ENCODE data around the gene LRRTM4. TPM values are rescaled to one million over a fixed set of nuclear protein-coding genes. Genes with fewer than 3 reads are reported as not detected.
"Not testable (repeated sequence)": the region's sequence is repeated elsewhere in the genome, so short reads cannot be mapped to it uniquely, and the experiment has no call there.

LRRTM4 gene
- total RNA-seq, 1 donor from 2014 or later: 5.4 TPM

DNA sequence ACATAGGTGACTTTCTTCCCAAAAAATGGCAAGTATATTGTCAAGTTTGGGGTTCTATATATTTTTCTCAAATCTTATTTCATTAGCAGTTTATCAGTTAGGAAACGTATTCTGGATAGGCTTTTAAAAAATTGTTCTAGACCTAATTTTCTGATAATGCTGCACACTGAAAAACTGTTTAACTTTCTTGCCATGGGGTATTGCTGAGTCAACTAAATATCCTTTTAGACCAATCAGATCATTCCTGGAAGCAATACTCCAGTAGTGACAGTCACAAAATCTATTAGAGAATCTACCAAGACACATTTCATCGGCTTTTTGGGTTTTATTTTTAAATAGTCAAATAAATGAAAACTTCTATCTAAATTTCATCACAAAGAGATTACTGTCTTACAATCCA, 440.6 kb downstream of the LRRTM4 start:
- Mint-ChIP-seq H3K27ac (no peak overlapping the region), H3K4me1 (ENCODE audit: unreplicated experiment) (no peaks in the 10 kb centered on the region), H3K27me3 (no peaks in the 10 kb centered on the region)

GRCh38 chr2:77064324-77064723, 457.9 kb downstream of the LRRTM4 start:
- TF ChIP-seq CTCF (conservative IDR thresholded peaks at IDR 0.05): no peak
- no peaks in the 10 kb centered on the region for H3K36me3 Mint-ChIP-seq
- no peaks in the 10 kb centered on the region for H3K4me1 Mint-ChIP-seq (ENCODE audit: unreplicated experiment)
- no peaks in the 10 kb centered on the region for H3K9me3 Mint-ChIP-seq
- no peak overlapping the region for H3K27ac Mint-ChIP-seq
- no peak overlapping the region for H3K4me3 Mint-ChIP-seq
- no peak for DNase-seq (ENCODE audit: extremely low spot score, unreplicated experiment)
- no peaks in the 10 kb centered on the region for H3K27me3 Mint-ChIP-seq

More for the DNA sequence above, 440.6 kb downstream of the LRRTM4 start:
- Mint-ChIP-seq H3K4me3 (no peak overlapping the region), H3K36me3 (no peaks in the 10 kb centered on the region), H3K9me3 (no peaks in the 10 kb centered on the region)
- no peak for DNase-seq (ENCODE audit: extremely low spot score, unreplicated experiment)
- TF ChIP-seq CTCF (conservative IDR thresholded peaks at IDR 0.05): no peak

- no peak for TF ChIP-seq CTCF (conservative IDR thresholded peaks at IDR 0.05)
- no peak overlapping the region for H3K4me3 Mint-ChIP-seq
- H3K36me3 Mint-ChIP-seq: no peaks in the 10 kb centered on the region
- H3K4me1 Mint-ChIP-seq (ENCODE audit: unreplicated experiment): no peaks in the 10 kb centered on the region
- no peaks in the 10 kb centered on the region for H3K27me3 Mint-ChIP-seq
- H3K27ac Mint-ChIP-seq: no peak overlapping the region
- no peak for DNase-seq (ENCODE audit: extremely low spot score, unreplicated experiment)
- no peaks in the 10 kb centered on the region for H3K9me3 Mint-ChIP-seq
These were observed 467.2 kb downstream of the LRRTM4 start for GRCh38 chr2:77054938-77055337.

GRCh38 chr2:77046339-77046738, 475.8 kb downstream of the LRRTM4 start:
- Mint-ChIP-seq H3K27me3 (no peaks in the 10 kb centered on the region), H3K9me3 (peaks cover 11% of the 10 kb centered on the region), H3K36me3 (no peaks in the 10 kb centered on the region), H3K4me1 (ENCODE audit: unreplicated experiment) (no peaks in the 10 kb centered on the region), H3K27ac (no peak overlapping the region), H3K4me3 (no peak overlapping the region)
- no peak for DNase-seq (ENCODE audit: extremely low spot score, unreplicated experiment)
- TF ChIP-seq CTCF (conservative IDR thresholded peaks at IDR 0.05): no peak

- not testable (repeated sequence) for H3K27ac Mint-ChIP-seq; H3K4me3 Mint-ChIP-seq; DNase-seq (ENCODE audit: extremely low spot score, unreplicated experiment); H3K4me1 Mint-ChIP-seq (ENCODE audit: unreplicated experiment); H3K36me3 Mint-ChIP-seq; H3K27me3 Mint-ChIP-seq
- H3K9me3 Mint-ChIP-seq: peaks cover 11% of the 10 kb centered on the region
These were observed 476.7 kb downstream of the LRRTM4 start for GRCh38 chr2:77045456-77045855.

DNA sequence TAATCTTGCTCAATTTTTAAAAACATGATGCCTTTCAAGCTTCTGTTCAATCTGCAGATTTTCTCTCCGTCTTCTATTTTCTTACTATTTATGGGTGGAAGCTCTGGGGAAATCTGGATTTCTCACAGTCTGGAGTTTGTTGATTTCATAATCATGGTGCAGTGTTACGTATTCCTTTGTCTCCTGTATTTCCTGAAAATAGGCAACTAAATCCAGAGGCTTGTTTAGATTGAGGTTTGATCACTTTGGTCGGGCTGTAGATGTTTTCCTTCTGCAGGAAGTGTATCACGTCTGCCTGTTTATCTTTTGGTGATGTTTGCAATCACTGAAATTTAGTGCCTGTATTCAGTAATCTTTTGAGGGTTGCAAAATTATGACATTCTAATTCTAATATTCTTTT, 487.7 kb downstream of the LRRTM4 start:
- no peaks in the 10 kb centered on the region for H3K27me3 Mint-ChIP-seq
- no peaks in the 10 kb centered on the region for H3K4me1 Mint-ChIP-seq (ENCODE audit: unreplicated experiment)
- no peak for TF ChIP-seq CTCF (conservative IDR thresholded peaks at IDR 0.05)
- H3K4me3 Mint-ChIP-seq: no peak overlapping the region
- no peak for DNase-seq (ENCODE audit: extremely low spot score, unreplicated experiment)
- H3K36me3 Mint-ChIP-seq: no peaks in the 10 kb centered on the region
- no peak overlapping the region for H3K27ac Mint-ChIP-seq
- no peaks in the 10 kb centered on the region for H3K9me3 Mint-ChIP-seq

DNA sequence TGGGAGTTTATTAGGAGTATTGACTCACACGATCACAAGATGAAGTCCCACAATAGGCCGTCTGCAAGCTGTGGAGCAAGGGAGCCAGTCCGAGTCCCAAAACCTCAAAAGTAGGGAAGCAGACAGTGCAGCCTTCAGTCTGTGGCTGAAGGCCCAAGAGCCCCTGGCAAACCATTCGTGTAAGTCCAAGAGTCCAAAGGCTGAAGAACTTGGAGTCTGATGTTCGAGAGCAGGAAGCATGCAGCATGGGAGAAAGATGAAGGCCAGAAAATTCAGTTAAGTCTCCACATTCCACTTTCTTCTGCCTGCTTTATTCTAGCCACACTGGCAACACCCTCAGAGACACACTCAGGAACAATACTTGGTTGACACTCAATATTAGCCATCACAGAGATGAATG, 492.9 kb downstream of the LRRTM4 start:
- not testable (repeated sequence) for H3K4me1 Mint-ChIP-seq (ENCODE audit: unreplicated experiment); H3K27ac Mint-ChIP-seq; H3K4me3 Mint-ChIP-seq; H3K36me3 Mint-ChIP-seq; H3K9me3 Mint-ChIP-seq; H3K27me3 Mint-ChIP-seq; DNase-seq (ENCODE audit: extremely low spot score, unreplicated experiment)

All from type B pancreatic cell (in vitro differentiated cells).